ENCODE measurements around the gene LMO3. TPM values are rescaled to one million over a fixed set of nuclear protein-coding genes. Genes with fewer than 3 reads are reported as not detected.
"Not testable (repeated sequence)": the region's sequence is repeated elsewhere in the genome, so short reads cannot be mapped to it uniquely, and the experiment has no call there.

Gene LMO3
- total and polyA plus RNA-seq, 8 donors, result 7.0 to 228 (median 10.0) TPM

DNA sequence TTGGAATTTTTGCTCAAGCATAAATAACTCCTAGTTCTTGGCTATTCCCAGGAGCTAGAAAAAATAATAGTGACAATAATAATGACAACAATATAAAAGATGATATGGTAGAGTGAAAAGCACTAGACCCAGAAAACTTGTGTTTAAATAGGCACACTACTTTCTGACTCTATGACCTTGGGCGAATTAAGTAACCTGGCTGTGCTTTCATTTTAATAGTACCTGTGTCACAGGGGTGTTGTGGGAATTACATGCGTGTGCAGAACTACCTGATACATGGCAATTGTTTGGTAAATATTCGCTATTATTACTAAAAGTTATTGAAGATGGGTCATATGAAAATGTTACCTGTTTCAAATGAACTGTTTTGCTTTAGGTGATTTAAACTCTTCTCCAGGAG lies 60.1 kb downstream of the LMO3 start:
- H3K4me1 ChIP-seq, result no peaks in the 10 kb centered on the region
- H3K36me3 ChIP-seq, result no peaks in the 10 kb centered on the region
- H3K4me3 ChIP-seq, result no peak overlapping the region
- ATAC-seq (no peak), DNase-seq (no peak)
- no peak overlapping the region for H3K27ac ChIP-seq
- TF ChIP-seq, protein P1, sequence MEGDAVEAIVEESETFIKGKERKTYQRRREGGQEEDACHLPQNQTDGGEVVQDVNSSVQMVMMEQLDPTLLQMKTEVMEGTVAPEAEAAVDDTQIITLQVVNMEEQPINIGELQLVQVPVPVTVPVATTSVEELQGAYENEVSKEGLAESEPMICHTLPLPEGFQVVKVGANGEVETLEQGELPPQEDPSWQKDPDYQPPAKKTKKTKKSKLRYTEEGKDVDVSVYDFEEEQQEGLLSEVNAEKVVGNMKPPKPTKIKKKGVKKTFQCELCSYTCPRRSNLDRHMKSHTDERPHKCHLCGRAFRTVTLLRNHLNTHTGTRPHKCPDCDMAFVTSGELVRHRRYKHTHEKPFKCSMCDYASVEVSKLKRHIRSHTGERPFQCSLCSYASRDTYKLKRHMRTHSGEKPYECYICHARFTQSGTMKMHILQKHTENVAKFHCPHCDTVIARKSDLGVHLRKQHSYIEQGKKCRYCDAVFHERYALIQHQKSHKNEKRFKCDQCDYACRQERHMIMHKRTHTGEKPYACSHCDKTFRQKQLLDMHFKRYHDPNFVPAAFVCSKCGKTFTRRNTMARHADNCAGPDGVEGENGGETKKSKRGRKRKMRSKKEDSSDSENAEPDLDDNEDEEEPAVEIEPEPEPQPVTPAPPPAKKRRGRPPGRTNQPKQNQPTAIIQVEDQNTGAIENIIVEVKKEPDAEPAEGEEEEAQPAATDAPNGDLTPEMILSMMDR (IDR thresholded peaks at IDR 0.05), result no peak
- H3K9me3 ChIP-seq, result no peaks in the 10 kb centered on the region
- H3K27me3 ChIP-seq, result no peaks in the 10 kb centered on the region
- intact Hi-C loops (cut with DNase I), result no loop called here

DNA sequence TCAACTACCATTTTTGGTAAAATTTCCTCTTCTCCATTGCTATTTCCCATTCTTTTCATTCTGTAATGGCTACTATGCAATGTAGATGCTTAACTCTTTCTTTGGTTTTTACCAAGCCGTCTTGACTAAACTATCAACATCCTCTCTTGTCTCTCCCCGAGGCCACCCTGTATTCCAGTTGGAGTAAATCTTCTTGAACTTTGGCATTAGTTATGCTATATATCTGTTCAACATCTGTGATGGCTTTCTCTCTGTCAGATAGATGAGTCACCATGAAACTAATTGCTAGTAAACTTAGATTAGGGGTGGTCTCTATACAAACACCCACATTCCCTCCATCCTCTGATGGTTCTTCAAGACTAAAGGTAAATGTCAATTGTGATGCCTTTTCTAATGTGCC lies 63.4 kb downstream of the LMO3 start:
- ATAC-seq, result no peak
- intact Hi-C loops (cut with DNase I), result no loop called here
- DNase-seq, result no peak
- H3K4me1 ChIP-seq, result no peaks in the 10 kb centered on the region
- H3K27ac ChIP-seq, result no peak overlapping the region
- TF ChIP-seq, protein P1 (IDR thresholded peaks at IDR 0.05), result no peak
- H3K36me3 ChIP-seq, result no peaks in the 10 kb centered on the region
- peaks cover 0 to 2% of the 10 kb centered on the region in 2 donors for H3K9me3 ChIP-seq
- H3K27me3 ChIP-seq, result no peaks in the 10 kb centered on the region
- H3K4me3 ChIP-seq, result no peak overlapping the region

DNA sequence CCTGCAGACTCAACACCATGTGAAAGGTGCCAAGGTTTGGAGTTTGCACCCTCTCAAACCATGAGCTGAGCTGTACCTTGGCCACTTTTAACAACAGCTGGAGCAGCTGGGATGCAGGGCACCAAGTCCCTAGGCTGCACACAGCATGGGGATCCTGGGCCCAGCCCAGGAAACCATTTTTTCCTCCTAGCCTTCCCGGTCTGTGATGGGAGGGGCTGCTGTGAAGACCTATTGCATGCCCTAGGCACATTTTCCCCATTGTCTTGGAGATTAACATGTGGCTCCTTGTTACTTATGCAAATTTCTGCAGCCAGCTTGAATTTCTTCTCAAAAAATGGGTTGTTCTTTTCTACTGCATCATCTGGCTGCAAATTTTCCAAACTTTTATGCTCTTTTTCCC lies 68.3 kb downstream of the LMO3 start:
- H3K36me3 ChIP-seq; intact Hi-C loops (cut with DNase I); H3K4me1 ChIP-seq; H3K27ac ChIP-seq; H3K9me3 ChIP-seq; H3K27me3 ChIP-seq; ATAC-seq; H3K4me3 ChIP-seq; DNase-seq: not testable (repeated sequence)

DNA sequence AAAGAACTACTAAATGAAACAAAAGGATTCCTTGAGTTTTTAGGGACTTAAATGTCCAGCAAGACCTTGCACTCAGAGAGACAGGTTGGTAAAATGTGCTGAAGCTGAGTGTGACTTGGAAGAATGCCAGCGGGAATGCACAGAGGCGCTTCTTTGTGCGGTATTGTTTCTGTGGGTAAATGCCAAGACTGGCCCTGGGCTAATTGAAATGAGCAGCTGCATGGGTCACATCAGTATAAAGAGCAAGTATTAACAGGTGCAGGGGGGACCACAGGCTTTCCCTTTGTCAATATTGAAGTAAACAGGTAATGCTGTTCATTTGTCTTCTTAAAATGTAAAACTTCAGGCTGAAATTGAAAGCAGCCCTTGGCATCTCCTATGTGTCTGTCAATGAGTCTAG lies 74.3 kb downstream of the LMO3 start:
- TF ChIP-seq, protein P1 (IDR thresholded peaks at IDR 0.05), result no peak
- Histone ChIP-seq H3K27me3 (no peaks in the 10 kb centered on the region), H3K27ac (no peak overlapping the region), H3K4me3 (no peak overlapping the region), H3K4me1 (no peaks in the 10 kb centered on the region), H3K36me3 (no peaks in the 10 kb centered on the region), H3K9me3 (peaks cover 0 to under 1% of the 10 kb centered on the region in 2 donors)
- DNase-seq, result peak in 1 of 4 donors; percentile 3
- intact Hi-C loops (cut with DNase I), result no loop called here
- ATAC-seq, result no peak

DNA sequence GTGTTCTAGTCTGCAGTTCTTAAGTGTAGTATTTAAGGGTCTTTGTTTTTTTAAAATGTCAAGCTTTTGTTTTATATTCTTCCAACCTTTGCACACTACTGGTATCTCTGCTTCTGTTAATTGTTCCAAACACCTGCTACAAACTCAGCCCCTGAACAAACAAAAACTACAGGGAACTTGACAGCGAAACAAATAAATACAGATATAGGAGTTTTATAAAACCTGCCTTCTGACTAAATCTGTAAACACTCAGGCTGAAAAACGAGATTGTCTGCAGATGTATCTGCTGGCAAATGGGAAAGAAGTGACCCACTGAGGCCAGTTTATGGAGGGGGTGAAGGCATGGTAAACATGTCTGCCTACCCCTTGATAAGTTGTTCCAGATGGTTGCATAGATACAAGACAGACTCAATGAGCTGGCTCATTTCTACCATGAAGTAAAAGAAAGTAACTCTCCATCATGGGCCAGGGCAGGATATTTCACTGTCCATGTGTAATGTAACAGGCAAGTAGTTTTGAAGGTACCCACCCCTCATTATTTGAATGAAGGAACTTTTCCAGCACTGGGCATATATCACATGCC lies 75.6 kb downstream of the LMO3 start:
- TF ChIP-seq, protein P1 (IDR thresholded peaks at IDR 0.05), result no peak
- no peak overlapping the region for H3K4me3 ChIP-seq
- no peak for ATAC-seq
- H3K27me3 ChIP-seq, result no peaks in the 10 kb centered on the region
- intact Hi-C loops (cut with DNase I), result no loop called here
- no peaks in the 10 kb centered on the region for H3K36me3 ChIP-seq
- no peak overlapping the region for H3K27ac ChIP-seq
- no peaks in the 10 kb centered on the region for H3K4me1 ChIP-seq
- no peaks in the 10 kb centered on the region for H3K9me3 ChIP-seq
- DNase-seq, result no peak

DNA sequence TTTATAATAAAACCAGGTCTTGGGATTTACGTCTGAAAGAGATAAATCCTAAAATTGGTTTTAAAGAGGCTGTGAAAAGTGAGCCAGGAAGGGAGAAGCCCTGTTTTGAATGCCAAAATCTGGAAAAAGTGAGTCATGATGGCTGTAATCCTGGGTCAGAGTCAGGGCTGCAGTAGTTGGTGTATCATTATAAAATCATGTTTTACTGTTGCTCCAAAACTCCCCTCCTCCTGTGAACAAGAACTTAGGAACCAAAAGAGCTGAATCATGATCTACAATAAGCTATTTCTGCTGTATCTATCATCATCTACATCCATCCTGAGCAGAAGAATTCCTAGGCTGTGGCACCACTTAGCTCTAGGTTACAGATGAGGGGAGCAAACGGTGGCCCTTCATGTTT lies 79.3 kb downstream of the LMO3 start:
- peak; percentile 30 for ATAC-seq
- H3K4me1 ChIP-seq, result no peaks in the 10 kb centered on the region
- no peaks in the 10 kb centered on the region for H3K9me3 ChIP-seq
- no peaks in the 10 kb centered on the region for H3K27me3 ChIP-seq
- no peaks in the 10 kb centered on the region for H3K36me3 ChIP-seq
- intact Hi-C loops (cut with DNase I), result no loop called here
- no peak for DNase-seq
- no peak overlapping the region for H3K4me3 ChIP-seq
- no peak overlapping the region for H3K27ac ChIP-seq
- TF ChIP-seq, protein P1 (IDR thresholded peaks at IDR 0.05), result no peak

Measured in left lung (tissue), 10 donors.